NCI-H748 (cell line): Measurements from ENCODE around the gene STK32B.
A peak's percentile ranks its signal among the peaks of the same experiment; 100 is the strongest.

Experiments
- DNase-seq: peaks from one replicate; lab custom pipeline; 2025; ENCODE audit not compliant: unreplicated experiment; lab: John Stamatoyannopoulos, UW

Gene STK32B

GRCh38 chr4:5120468-5120867 is 69.2 kb downstream of the STK32B start:
- DNase-seq = no peak

- no peak for DNase-seq
Observed at GRCh38 chr4:5122114-5122513, 70.8 kb downstream of the STK32B start.

- peak; percentile 46 for DNase-seq
Observed at GRCh38 chr4:5124876-5125275, 73.6 kb downstream of the STK32B start.

GRCh38 chr4:5125321-5125720 is 74.0 kb downstream of the STK32B start:
- DNase-seq = peak; percentile 81

- DNase-seq = no peak
Observed at GRCh38 chr4:5126231-5126630, 75.0 kb downstream of the STK32B start.

- DNase-seq = no peak
Observed at GRCh38 chr4:5126857-5127256, 75.6 kb downstream of the STK32B start.

- no peak for DNase-seq
Observed at GRCh38 chr4:5127556-5127955, 76.3 kb downstream of the STK32B start.

- no peak for DNase-seq
Observed at GRCh38 chr4:5128569-5128968, 77.3 kb downstream of the STK32B start.

- DNase-seq = peak; percentile 13
Observed at GRCh38 chr4:5133201-5133600, 81.9 kb downstream of the STK32B start.

- no peak for DNase-seq
Observed at GRCh38 chr4:5133933-5134594, 82.8 kb downstream of the STK32B start.

- DNase-seq = no peak
Observed at GRCh38 chr4:5134620-5135019, 83.3 kb downstream of the STK32B start.

- DNase-seq = no peak
Observed at GRCh38 chr4:5137226-5137625, 85.9 kb downstream of the STK32B start.

- no peak for DNase-seq
Observed at GRCh38 chr4:5137927-5138326, 86.6 kb downstream of the STK32B start.

GRCh38 chr4:5138389-5138788 is 87.1 kb downstream of the STK32B start:
- DNase-seq = no peak

- DNase-seq = no peak
Observed at GRCh38 chr4:5139141-5139540, 87.9 kb downstream of the STK32B start.

- no peak for DNase-seq
Observed at GRCh38 chr4:5141802-5142201, 90.5 kb downstream of the STK32B start.

GRCh38 chr4:5142726-5143125 is 91.4 kb downstream of the STK32B start:
- DNase-seq = peak; percentile 3

- DNase-seq = no peak
Observed at GRCh38 chr4:5143306-5143861, 92.1 kb downstream of the STK32B start.

GRCh38 chr4:5143940-5144339 is 92.7 kb downstream of the STK32B start:
- no peak for DNase-seq

- DNase-seq = no peak
Observed at GRCh38 chr4:5144384-5144783, 93.1 kb downstream of the STK32B start.

- no peak for DNase-seq
Observed at GRCh38 chr4:5146248-5146647, 95.0 kb downstream of the STK32B start.

GRCh38 chr4:5152521-5152920 is 101.2 kb downstream of the STK32B start:
- DNase-seq = no peak

GRCh38 chr4:5156682-5157081 is 105.4 kb downstream of the STK32B start:
- no peak for DNase-seq
